ENCODE data around the gene MOBP. TPM values are rescaled to one million over a fixed set of nuclear protein-coding genes. Genes with fewer than 3 reads are reported as not detected.

The MOBP gene
- total and polyA plus RNA-seq, 9 of the 15 experiments (the other 6 are each of a cell fraction or from before 2014, with no cell fraction given) = 0.09 to 0.33 (median 0.11) TPM; not detected in 4

DNA sequence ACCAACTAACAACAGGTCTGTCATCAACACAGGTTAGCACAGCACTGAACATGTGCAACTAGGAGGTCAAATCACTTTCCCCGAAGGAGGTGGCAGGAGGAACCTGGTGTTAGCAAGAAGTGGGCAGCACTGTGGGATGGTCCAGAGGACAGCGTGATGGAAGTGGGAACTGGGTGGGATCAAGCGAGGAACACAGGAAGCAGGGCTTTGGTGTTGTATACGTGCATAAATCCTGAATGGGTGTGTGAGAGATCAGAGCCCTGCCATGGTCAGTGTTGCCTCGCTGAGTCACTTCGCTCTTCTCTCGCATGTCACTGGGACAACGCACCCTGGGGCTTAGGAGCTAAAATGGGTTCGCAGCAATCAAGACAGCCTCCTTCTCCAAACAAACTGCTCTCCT is 62.1 kb downstream of the MOBP start (continued):
- TF ChIP-seq CHD2 (IDR thresholded peaks at IDR 0.05; ENCODE audit: low read depth, low read length) = no peak
- no peak for TF ChIP-seq SIN3B (IDR thresholded peaks at IDR 0.05; ENCODE audit: low read depth)
- TF ChIP-seq ILF3 (IDR thresholded peaks at IDR 0.05; ENCODE audit: borderline replicate concordance) = no peak
- no peak for TF ChIP-seq SNIP1 (IDR thresholded peaks at IDR 0.05; ENCODE audit: low read depth)
- TF ChIP-seq CBX8 (IDR thresholded peaks at IDR 0.05; ENCODE audit: borderline replicate concordance, extremely low read depth, low read depth, low read length, poor library complexity, severe bottlenecking) = no peak

DNA sequence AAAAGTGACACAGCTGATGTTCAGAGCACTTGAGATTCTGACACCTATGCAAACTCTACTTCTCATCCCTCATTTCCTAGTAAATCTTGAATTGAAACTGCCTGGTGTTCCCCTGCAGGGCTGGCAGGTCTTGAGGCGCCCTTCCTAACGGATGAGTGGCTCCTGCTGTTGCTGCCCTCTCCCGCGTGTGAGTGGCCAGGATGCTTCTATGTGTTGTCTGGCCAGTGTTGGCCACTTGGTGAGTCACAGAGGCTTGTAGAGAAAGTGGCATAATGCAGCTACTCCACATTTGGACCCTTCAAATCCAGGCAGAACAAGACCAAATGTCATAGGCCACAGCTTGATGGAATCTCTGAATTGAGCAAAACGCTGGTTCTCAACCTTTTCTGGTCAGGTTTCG is 63.6 kb downstream of the MOBP start:
- ATAC-seq (no peak), DNase-seq (ENCODE audit: extremely low read depth in 1 of 4, low spot score in 3 of 4) (no peak), FAIRE-seq (no peak)
- in situ Hi-C loops (cut with MboI) (no loop called here), intact Hi-C loops (cut with micrococcal nuclease) (no loop called here)
- no peaks in the 10 kb centered on the region for H3K9me1 ChIP-seq (ENCODE audit: control insufficient read depth, insufficient read depth, low read length)
- no peaks in the 10 kb centered on the region for H3K79me2 ChIP-seq (ENCODE audit: control insufficient read depth, insufficient read depth, low read length)
- peaks cover 2 to 17% of the 10 kb centered on the region in 2 experiments; a peak in 1 of 5 replicates for H3K27me3 ChIP-seq (ENCODE audit: control insufficient read depth in 2 of 2, insufficient read depth in 2 of 2, low read length in 2 of 2)
- H3K27ac ChIP-seq (ENCODE audit: extremely low read depth, low read depth, low read length) = no peak overlapping the region
- H3K4me2 ChIP-seq (ENCODE audit: insufficient read depth, low read length) = no peak overlapping the region
- no peaks in the 10 kb centered on the region for H4K20me1 ChIP-seq (replicated peaks; ENCODE audit: control insufficient read depth, insufficient read depth, low read length)
- H3K9me3 ChIP-seq (replicated peaks; ENCODE audit: control insufficient read depth, insufficient read depth, low read depth, low read length) = no peaks in the 10 kb centered on the region
- H2AFZ ChIP-seq (ENCODE audit: low read depth, low read length) = no peak overlapping the region
- CTCF ChIA-PET (ENCODE audit: low intra/inter-chr PET ratio) = no interaction called here
- no TSS peak for BruUV-seq (replicated peaks)
- no peak overlapping the region for H3K4me3 ChIP-seq
- 0% methylated on average over 6 of the region's 6 CpGs for WGBS (ENCODE audit: insufficient coverage, low coverage, missing lambda C conversion rate)
- H3K36me3 ChIP-seq (ENCODE audit: control insufficient read depth, insufficient read depth, low read length) = no peaks in the 10 kb centered on the region
- H3K9ac ChIP-seq (ENCODE audit: insufficient read depth in 1 of 2, low read depth in 2 of 2, low read length in 2 of 2) = no peak overlapping the region
- POLR2A ChIA-PET = interaction anchor here (1.2 kb wide), 1 partner anchor 8 kb away, joined by 3 read pairs; no protein-coding TSS in a partner anchor
- TF ChIP-seq, protein P1, sequence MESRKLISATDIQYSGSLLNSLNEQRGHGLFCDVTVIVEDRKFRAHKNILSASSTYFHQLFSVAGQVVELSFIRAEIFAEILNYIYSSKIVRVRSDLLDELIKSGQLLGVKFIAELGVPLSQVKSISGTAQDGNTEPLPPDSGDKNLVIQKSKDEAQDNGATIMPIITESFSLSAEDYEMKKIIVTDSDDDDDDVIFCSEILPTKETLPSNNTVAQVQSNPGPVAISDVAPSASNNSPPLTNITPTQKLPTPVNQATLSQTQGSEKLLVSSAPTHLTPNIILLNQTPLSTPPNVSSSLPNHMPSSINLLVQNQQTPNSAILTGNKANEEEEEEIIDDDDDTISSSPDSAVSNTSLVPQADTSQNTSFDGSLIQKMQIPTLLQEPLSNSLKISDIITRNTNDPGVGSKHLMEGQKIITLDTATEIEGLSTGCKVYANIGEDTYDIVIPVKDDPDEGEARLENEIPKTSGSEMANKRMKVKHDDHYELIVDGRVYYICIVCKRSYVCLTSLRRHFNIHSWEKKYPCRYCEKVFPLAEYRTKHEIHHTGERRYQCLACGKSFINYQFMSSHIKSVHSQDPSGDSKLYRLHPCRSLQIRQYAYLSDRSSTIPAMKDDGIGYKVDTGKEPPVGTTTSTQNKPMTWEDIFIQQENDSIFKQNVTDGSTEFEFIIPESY (CRISPR knock-in tag; IDR thresholded peaks at IDR 0.05) = no peak
- no peaks in the 10 kb centered on the region for H3K4me1 ChIP-seq (replicated peaks in 1 of 2; ENCODE audit: control insufficient read depth in 2 of 2, insufficient read depth in 2 of 2, low read length in 2 of 2)

Data from K562 (cell line).